Measurements from ENCODE around the gene HSPB9.

DNA sequence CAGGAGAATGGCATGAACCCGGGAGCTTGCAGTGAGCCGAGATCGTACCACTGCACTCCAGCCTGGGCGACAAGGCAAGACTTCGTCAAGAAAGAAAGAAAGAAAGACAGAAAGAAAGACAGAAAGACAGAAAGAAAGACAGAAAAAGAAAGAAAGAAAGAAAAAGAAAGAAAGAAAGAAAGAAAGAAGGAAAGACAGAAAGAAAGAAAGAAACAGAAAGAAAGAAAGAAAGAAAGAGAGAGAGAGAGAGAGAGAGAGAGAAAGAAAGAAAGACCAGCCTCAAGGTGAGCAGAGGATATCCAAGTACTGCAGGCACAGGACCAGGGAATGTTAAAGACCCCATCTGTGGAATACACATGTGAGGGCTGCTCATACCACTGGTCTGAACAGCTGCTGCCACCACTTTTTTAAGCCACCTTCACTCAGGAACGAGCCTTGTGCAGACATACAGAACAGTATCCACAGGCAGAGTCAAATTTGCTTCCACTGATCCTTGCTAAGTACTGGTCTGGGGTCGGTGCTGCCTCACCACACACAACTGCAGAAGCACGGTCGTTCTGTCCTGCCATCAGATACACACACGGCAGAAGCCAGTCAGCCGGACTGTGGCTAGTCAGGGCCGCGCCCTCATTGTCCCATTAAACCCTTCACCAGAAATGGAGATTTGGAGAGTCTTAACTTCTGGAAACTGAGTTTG, 24.5 kb downstream of the HSPB9 start:
- TF ChIP-seq POLR2A (IDR thresholded peaks at IDR 0.05) (no peak), EP300 (IDR thresholded peaks at IDR 0.05) (no peak)
- TF ChIP-seq, protein P1, sequence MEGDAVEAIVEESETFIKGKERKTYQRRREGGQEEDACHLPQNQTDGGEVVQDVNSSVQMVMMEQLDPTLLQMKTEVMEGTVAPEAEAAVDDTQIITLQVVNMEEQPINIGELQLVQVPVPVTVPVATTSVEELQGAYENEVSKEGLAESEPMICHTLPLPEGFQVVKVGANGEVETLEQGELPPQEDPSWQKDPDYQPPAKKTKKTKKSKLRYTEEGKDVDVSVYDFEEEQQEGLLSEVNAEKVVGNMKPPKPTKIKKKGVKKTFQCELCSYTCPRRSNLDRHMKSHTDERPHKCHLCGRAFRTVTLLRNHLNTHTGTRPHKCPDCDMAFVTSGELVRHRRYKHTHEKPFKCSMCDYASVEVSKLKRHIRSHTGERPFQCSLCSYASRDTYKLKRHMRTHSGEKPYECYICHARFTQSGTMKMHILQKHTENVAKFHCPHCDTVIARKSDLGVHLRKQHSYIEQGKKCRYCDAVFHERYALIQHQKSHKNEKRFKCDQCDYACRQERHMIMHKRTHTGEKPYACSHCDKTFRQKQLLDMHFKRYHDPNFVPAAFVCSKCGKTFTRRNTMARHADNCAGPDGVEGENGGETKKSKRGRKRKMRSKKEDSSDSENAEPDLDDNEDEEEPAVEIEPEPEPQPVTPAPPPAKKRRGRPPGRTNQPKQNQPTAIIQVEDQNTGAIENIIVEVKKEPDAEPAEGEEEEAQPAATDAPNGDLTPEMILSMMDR (IDR thresholded peaks at IDR 0.05): no peak
